A549 (cell line): ENCODE measurements around the gene RYR1. TPM values are rescaled to one million over a fixed set of nuclear protein-coding genes. Genes with fewer than 3 reads are reported as not detected.

Experiments used
- ATAC-seq, 2 experiments: fragments of 200-7000 bp in 1 of 2; fragments of >200 bp in 1 of 2; cut with Nextera tagmentation in 1 of 2; cut with Tn5 transposase in 1 of 2; 3 replicates each; pipeline versions ENCODE4 v1.8.0 to v1.9.1; 2018 to 2020; ENCODE audit warnings: mild to moderate bottlenecking in 1 of 2, moderate library complexity in 1 of 2
- CTCF ChIA-PET: fragments of 300-600 bp; sonication (Branson Sonifier 250); formaldehyde crosslinking; extraction: SDS; loops from one replicate; lab custom pipeline; 2021; ENCODE audit warnings: antibody characterized with exemption, inconsistent platforms; lab: Yijun Ruan, JAX
- POLR2A ChIA-PET: fragments of 350-600 bp; formaldehyde crosslinking; extraction: SDS; loops from one replicate; lab custom pipeline; 2021; ENCODE audit warnings: antibody characterized with exemption, inconsistent platforms; lab: Yijun Ruan, JAX
- DNase-seq, 2 experiments: peaks; one replicate each; pipeline versions ENCODE4 v3.0.0 to v3.0.0-alpha.2; 2011 to 2016; ENCODE audit warnings: low read depth in 1 of 2, low spot score in 1 of 2
- FAIRE-seq: peaks from 2 replicates; lab custom pipeline; 2011; peaks lifted over from hg19 to GRCh38; lab: Jason Lieb, UNC
- H3K27ac ChIP-seq, 2 experiments: fragments of >200 bp; sonication (Bioruptor Twin); formaldehyde crosslinking; 3 replicates each; pipeline ENCODE4 v1.5.1; 2016 to 2017
- H3K4me1 ChIP-seq: fragments of >200 bp; sonication (Bioruptor Twin); formaldehyde crosslinking; 3 replicates; pipeline ENCODE4 v1.6.1; 2016
- H3K4me2 ChIP-seq: fragments of >200 bp; sonication (Bioruptor Twin); formaldehyde crosslinking; 3 replicates; pipeline ENCODE4 v1.6.1; 2016
- H3K4me3 ChIP-seq: fragments of >200 bp; sonication (Bioruptor Twin); formaldehyde crosslinking; 3 replicates; pipeline ENCODE4 v1.5.1; 2016
- H3K9me3 ChIP-seq: fragments of >200 bp; sonication (Bioruptor Twin); formaldehyde crosslinking; 3 replicates; pipeline ENCODE4 v1.6.1; 2016
- ATOH8 ChIP-seq: fragments of 250-450 bp; sonication (Bioruptor Pico); IDR thresholded peaks from 2 replicates; pipeline ENCODE4 v1.5.0; 2020; ENCODE audit warnings: low read depth, mild to moderate bottlenecking, moderate library complexity
- BCL3 ChIP-seq: fragments of >200 bp; sonication (Bioruptor Twin); formaldehyde crosslinking; IDR thresholded peaks from 3 replicates; pipeline ENCODE4 v1.6.1; 2016
- CBX2 ChIP-seq: fragments of 200-600 bp; sonication (generic); IDR thresholded peaks from 2 replicates; pipeline ENCODE4 v1.6.1; 2016; ENCODE audit warnings: low read depth, mild to moderate bottlenecking, borderline replicate concordance
- CHD4 ChIP-seq: fragments of 200-600 bp; sonication (generic); IDR thresholded peaks from 2 replicates; pipeline ENCODE4 v1.6.1; 2016; ENCODE audit warnings: antibody characterized with exemption, mild to moderate bottlenecking, borderline replicate concordance
- EHMT2 ChIP-seq: fragments of 200-600 bp; sonication (generic); IDR thresholded peaks from 2 replicates; pipeline ENCODE4 v1.6.1; 2016; ENCODE audit warnings: antibody characterized with exemption, low read depth, mild to moderate bottlenecking, moderate library complexity
- ELK1 ChIP-seq: fragments of 150-350 bp; IDR thresholded peaks from 2 replicates; pipeline ENCODE4 v1.6.1; 2014; ENCODE audit warnings: low read depth, mild to moderate bottlenecking, low read length
- FOSL2 ChIP-seq, 2 experiments: fragments of 450-650 bp in 1 of 2; fragments of >200 bp in 1 of 2; sonication (Bioruptor Twin) in 1 of 2; formaldehyde crosslinking; IDR thresholded peaks; 2 replicates each; pipeline versions ENCODE4 v1.5.0 to v1.6.1; 2016 to 2020; ENCODE audit warnings: mild to moderate bottlenecking in 1 of 2, moderate library complexity in 1 of 2
- HDAC2 ChIP-seq: fragments of 200-600 bp; sonication (generic); IDR thresholded peaks from 2 replicates; pipeline ENCODE4 v1.6.1; 2016
- HEYL ChIP-seq: fragments of 250-450 bp; sonication (Bioruptor Pico); IDR thresholded peaks from 2 replicates; pipeline ENCODE4 v1.8.0; 2021; ENCODE audit warnings: mild to moderate bottlenecking, moderate library complexity
- HMGXB4 ChIP-seq: fragments of 250-450 bp; sonication (Bioruptor Pico); IDR thresholded peaks from 2 replicates; pipeline ENCODE4 v1.5.0; 2021; ENCODE audit warnings: mild to moderate bottlenecking, moderate library complexity, borderline replicate concordance
- HOXB5 ChIP-seq: fragments of 250-450 bp; sonication (Bioruptor Pico); IDR thresholded peaks from 2 replicates; pipeline ENCODE4 v1.5.0; 2020; ENCODE audit warnings: mild to moderate bottlenecking, moderate library complexity
- JUN ChIP-seq, 2 experiments: fragments of >200 bp; sonication (Bioruptor Twin); formaldehyde crosslinking; IDR thresholded peaks; 2 replicates in 1 of 2; 3 replicates in 1 of 2; pipeline ENCODE4 v1.6.1; 2016 to 2017
- MAFK ChIP-seq: fragments of 450-650 bp; IDR thresholded peaks from 2 replicates; pipeline ENCODE4 v1.6.1; 2014; ENCODE audit not compliant: partially characterized antibody
- MAZ ChIP-seq: fragments of 150-350 bp; IDR thresholded peaks from 2 replicates; pipeline ENCODE4 v1.6.1; 2014; ENCODE audit warnings: antibody characterized with exemption, low read depth, low read length, borderline replicate concordance
- NPAS2 ChIP-seq: fragments of 250-450 bp; sonication (Bioruptor Pico); IDR thresholded peaks from 2 replicates; pipeline ENCODE4 v1.8.0; 2022; ENCODE audit warnings: mild to moderate bottlenecking, moderate library complexity, borderline replicate concordance
- PBX3 ChIP-seq: IDR thresholded peaks from 2 replicates; pipeline ENCODE4 v1.6.1; 2012
- POLR2A ChIP-seq: IDR thresholded peaks from 2 replicates; pipeline ENCODE4 v1.6.1; 2012; ENCODE audit warnings: mild to moderate bottlenecking, low read length
- RAD21 ChIP-seq, 2 experiments: fragments of >200 bp in 1 of 2; sonication (Bioruptor Twin) in 1 of 2; formaldehyde crosslinking in 1 of 2; IDR thresholded peaks in 1 of 2; conservative IDR thresholded peaks in 1 of 2; 2 replicates in 1 of 2; 3 replicates in 1 of 2; pipeline ENCODE4 v1.6.1; 2012 to 2018; ENCODE audit warnings: inconsistent platforms in 1 of 2
- TFCP2L1 ChIP-seq: fragments of 250-450 bp; sonication (Bioruptor Pico); IDR thresholded peaks from 2 replicates; pipeline ENCODE4 v1.5.0; 2021; ENCODE audit warnings: mild to moderate bottlenecking
- ZNF302 ChIP-seq: fragments of 250-450 bp; sonication (Bioruptor Pico); IDR thresholded peaks from 2 replicates; pipeline ENCODE4 v1.9.0; 2021; ENCODE audit warnings: inconsistent platforms, mild to moderate bottlenecking, moderate library complexity
- WGBS: methylation state at CpG from one replicate; pipeline ENCODE4 v1.1.6; 2017; ENCODE audit errors: missing lambda C conversion rate; 5-methylcytosine and 5-hydroxymethylcytosine counted together
- polyA plus RNA-seq, 4 experiments: library from polyadenylated mRNA; depleted of rRNA in 3 of 4; stranded (reverse); fragments of >200 nt; fragmentation: RNase III in 1 of 4; extraction: RNeasy Plus Mini Kit Qiagen cat#74134 plus additional on column Dnase treatment in 1 of 4; gene quantifications; 2 replicates in 3 of 4; 3 replicates in 1 of 4; pipeline ENCODE4 v1.2.3, GENCODE V29; 2011 to 2017

RYR1 gene
- polyA plus RNA-seq, 2 of the 4 experiments (the other 2 are of a cell fraction): 1.4 to 3.1 TPM

- CTCF ChIA-PET: interaction anchor here (0.8 to 11.1 kb wide), 7 partner anchors 9 to 518 kb away, joined by 3 to 116 read pairs (median 3); partner anchors contain the start of gene FAM98C
- Histone ChIP-seq H3K4me1 (peaks cover 9% of the 10 kb centered on the region; the same call in 2 of the 3 replicates), H3K4me2 (no peak overlapping the region), H3K9me3 (no peaks in the 10 kb centered on the region), H3K27ac (no peak overlapping the region), H3K4me3 (no peak overlapping the region)
- TF ChIP-seq ZNF302 (CRISPR knock-in tag): no peak
- TF ChIP-seq RAD21 (conservative IDR thresholded peaks at IDR 0.05 in 1 of 2, IDR thresholded peaks at IDR 0.05 in 1 of 2): no peak
- TF ChIP-seq ELK1: no peak
- no peak for TF ChIP-seq HEYL (CRISPR knock-in tag)
- TF ChIP-seq BCL3: no peak
- no peak for TF ChIP-seq CHD4
- TF ChIP-seq MAFK: no peak
- no peak for TF ChIP-seq HOXB5
- no peak for TF ChIP-seq MAZ
- no peak for TF ChIP-seq EHMT2
- no peak for TF ChIP-seq PBX3
- TF ChIP-seq HMGXB4: no peak
- no peak for TF ChIP-seq ATOH8
- TF ChIP-seq HDAC2: no peak
- no peak for TF ChIP-seq CBX2
- no peak for TF ChIP-seq TFCP2L1 (CRISPR knock-in tag)
- ATAC-seq (no peak), FAIRE-seq (no peak), DNase-seq (no peak)
- POLR2A ChIA-PET: no interaction called here
- 72% methylated on average over 9 of the region's 9 CpGs for WGBS
These were observed 12.6 kb upstream of the RYR1 start for GRCh38 chr19:38420935-38421334.

GRCh38 chr19:38421856-38422255 is 11.6 kb upstream of the RYR1 start:
- ChIA-PET CTCF (interaction anchor here (1.3 to 11.1 kb wide), 2 partner anchors 18 to 519 kb away, joined by 3 to 116 read pairs; partner anchors contain the start of gene FAM98C), POLR2A (no interaction called here)
- FAIRE-seq: no peak
- Histone ChIP-seq H3K4me2 (no peak overlapping the region), H3K4me3 (no peak overlapping the region), H3K27ac (no peak overlapping the region), H3K4me1 (peaks cover 9% of the 10 kb centered on the region; the same call in 2 of the 3 replicates), H3K9me3 (no peaks in the 10 kb centered on the region)
- ATAC-seq: no peak
- no peak for DNase-seq
- TF ChIP-seq NPAS2 (CRISPR knock-in tag): no peak
- no peak for TF ChIP-seq JUN (IDR thresholded peaks at IDR 0.05)
- no peak for TF ChIP-seq POLR2A
- TF ChIP-seq TFCP2L1 (CRISPR knock-in tag): no peak
- no peak for TF ChIP-seq FOSL2 (IDR thresholded peaks at IDR 0.05)
- no peak for TF ChIP-seq FOSL2 (CRISPR knock-in tag; IDR thresholded peaks at IDR 0.05)
- WGBS: 76% methylated on average over 14 of the region's 14 CpGs
